DMS 273 treated with DMSO at 0.1 percent for 48 hours (cell line): ENCODE data around the gene MPRIP.
"Not testable (repeated sequence)": the region's sequence is repeated elsewhere in the genome, so short reads cannot be mapped to it uniquely, and the experiment has no call there.

Source experiments
- DNase-seq: peaks from one replicate; lab custom pipeline; 2025; lab: John Stamatoyannopoulos, UW

Gene MPRIP

DNA sequence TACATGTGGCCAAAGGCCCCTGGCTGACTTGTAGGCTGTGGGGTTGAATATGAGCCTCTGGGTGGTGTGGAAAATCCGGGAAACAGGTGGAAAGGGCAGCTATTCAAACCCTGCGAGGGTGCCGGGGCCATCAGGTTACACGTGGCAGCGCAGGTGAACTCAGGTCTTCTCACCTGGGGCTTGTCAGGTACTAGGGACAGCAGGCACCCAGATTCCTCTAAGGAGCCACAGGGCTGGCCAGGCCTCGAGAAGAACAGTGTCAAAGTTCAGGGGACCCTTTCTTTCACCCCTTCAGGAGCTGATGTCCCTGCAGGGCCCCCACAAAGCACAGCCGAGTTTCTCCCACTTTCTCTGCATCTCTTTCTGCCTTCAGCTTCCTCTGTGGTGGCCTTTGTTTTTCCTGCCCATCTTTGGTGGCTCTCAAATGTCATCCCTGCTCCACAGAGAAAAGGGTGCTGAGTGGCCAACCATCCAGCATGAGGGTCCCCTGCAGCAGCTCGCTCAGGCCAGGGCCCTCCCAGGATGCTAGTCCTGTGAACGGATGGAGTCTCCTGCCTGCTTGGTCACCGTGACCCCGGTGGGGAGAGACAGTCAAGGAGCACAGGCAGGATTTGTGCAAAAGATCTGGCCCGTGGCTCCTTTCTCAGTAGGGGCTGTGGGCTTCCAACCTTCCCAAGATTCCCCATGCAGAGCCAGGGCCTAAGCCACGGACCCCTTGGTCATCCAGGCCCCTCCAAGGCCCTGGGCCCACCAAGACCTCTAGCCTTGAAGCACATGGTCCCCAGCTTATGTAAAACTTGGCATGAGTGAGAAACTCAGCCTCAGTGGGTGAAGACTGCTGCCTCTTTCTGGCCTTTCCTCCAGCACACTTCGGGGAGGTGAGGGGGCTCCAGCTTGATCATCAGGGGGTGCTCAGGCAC, 28.2 kb upstream of the MPRIP start:
- not testable (repeated sequence) for DNase-seq

- DNase-seq, result not testable (repeated sequence)
Observed at GRCh38 chr17:17014748-17015124, 27.5 kb upstream of the MPRIP start.

DNA sequence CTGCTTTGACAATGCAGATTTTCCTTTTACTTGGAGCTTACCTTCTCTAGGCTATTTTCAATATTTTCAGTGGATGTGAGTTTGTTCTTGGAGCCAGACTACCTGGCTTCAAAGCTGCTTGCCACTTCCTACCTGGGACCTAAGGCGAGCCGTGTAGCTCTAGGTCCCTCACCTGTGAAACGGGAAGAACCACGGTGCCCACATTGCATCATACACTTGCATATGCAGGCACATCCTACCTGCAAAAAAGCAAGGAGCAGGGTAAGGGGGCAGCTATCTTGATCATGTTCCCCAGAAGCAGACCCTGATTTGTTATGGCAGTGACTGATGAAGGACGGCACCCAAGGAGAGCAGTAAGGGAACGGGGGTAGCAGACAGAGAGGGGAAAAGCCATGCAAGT, 27.0 kb upstream of the MPRIP start:
- no peak for DNase-seq

GRCh38 chr17:17016199-17017197, 25.8 kb upstream of the MPRIP start:
- not testable (repeated sequence) for DNase-seq

- DNase-seq, result no peak
Observed at GRCh38 chr17:17017343-17018014, 24.8 kb upstream of the MPRIP start.

GRCh38 chr17:17018021-17018441, 24.2 kb upstream of the MPRIP start:
- DNase-seq, result no peak

- DNase-seq, result no peak
Observed at GRCh38 chr17:17018612-17019429, 23.4 kb upstream of the MPRIP start.

- DNase-seq, result no peak
Observed at GRCh38 chr17:17019430-17019762, 22.9 kb upstream of the MPRIP start.

DNA sequence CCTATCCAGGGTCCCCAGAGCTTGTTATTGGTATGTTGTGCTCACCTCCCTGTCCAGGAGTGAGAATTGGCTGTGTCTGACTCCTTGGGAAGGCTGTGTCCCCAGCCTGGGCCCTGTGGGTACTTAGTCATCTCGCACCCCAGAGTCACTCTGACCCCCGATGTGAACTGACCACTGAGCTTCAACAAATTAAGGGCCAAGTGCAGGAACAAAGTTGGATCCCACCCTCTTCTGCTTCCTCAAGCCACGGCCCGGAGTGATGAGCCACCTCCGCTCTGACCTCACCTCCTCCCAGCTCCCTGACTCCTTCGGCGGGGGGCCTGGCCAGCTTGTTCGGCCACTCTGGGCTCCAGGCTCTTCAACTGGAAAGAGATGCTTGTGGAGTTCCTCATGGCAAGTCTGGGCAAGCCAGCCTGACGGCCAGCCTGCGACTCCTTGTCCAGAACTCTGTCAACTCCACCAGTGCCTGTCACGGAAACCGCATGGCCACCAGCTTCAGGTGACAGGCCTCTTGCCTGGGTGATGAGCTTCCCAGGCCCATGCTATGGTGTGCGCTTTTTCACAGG, 22.3 kb upstream of the MPRIP start:
- DNase-seq, result no peak

GRCh38 chr17:17020821-17021193, 21.4 kb upstream of the MPRIP start:
- no peak for DNase-seq

DNA sequence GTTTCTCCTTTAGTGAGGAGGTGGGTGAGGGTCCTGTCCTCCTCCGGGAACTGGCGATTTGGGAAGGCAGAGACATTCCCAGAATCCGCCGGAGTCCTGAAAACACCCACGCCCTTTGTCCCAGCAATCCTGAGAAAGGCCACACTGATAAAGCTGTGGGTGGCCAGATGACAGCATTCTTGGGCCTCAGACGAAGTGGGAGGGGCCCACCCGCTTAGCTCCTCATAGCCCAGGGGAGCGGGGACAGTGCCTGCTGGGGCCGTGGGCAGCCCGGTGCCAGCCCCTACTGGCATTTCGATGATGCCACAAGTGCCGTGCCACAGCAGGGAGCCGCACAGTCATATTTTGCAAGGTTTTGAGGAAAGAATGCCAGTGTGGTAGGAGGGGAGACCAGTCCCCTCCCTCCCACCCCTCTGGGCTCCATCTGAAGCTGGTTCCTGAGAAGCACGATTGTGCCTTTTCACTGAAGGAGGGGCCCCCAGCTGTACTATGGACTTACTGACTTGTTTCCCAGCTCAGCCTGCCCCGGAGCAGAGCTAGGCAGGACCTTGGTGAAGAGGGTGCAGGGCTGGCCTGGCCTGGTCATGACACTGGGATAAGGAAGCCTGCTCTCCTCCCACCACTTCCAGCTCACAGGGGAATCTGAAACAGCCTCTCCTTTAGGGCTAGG, 20.9 kb upstream of the MPRIP start:
- DNase-seq, result no peak

GRCh38 chr17:17022011-17022410, 20.2 kb upstream of the MPRIP start:
- DNase-seq, result no peak

- no peak for DNase-seq
Observed at GRCh38 chr17:17022456-17022855, 19.8 kb upstream of the MPRIP start.

GRCh38 chr17:17024778-17025300, 17.4 kb upstream of the MPRIP start:
- DNase-seq, result no peak

DNA sequence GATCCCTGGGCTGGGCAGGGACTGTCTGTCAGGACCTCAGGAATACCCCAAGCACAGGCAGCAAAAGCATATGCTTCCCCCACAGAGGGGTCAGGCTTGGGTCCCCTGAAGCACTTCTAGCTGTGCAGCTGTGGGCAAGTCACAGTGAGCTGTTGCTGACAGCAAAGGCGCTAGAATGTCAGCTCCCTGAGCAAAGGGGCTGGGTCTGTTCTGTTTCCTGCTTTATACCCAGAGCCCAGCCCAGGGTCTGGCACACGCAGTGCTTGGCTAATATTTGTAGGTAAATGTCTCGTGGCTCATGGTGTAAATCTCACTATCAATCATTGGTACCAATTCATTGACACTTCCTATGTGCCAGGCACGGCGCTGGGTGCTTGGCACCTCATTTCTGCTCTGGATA, 16.6 kb upstream of the MPRIP start:
- DNase-seq, result no peak

GRCh38 chr17:17026163-17026562, 16.1 kb upstream of the MPRIP start:
- no peak for DNase-seq

DNA sequence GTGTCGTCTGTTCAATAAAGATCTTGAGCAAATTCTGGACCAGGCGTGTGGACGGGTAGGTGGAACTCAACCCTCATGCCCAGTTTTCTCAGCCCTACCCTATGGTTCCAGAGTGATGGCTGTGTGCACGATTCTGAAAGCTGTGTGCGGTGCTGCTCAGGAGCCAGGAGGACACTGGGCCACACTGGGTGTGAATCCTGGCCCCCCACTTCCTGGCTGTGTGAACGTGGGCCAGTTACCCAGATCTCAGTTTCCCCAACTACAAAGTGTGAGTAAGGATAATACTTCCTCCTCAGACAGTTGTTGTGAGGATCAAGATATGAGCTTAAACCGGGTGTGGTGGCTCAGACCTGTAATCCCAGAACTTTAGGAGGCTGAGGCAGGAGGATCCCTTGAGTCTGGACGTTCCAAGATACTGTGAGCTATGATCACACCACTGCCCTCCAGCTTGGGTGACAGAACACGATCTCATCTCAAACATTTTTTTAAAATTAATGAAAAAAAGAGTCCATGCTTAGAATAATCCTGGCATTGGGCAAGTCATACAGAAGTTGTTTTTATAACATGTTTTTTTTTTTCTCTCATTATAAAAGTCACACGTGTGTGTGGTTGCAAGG, 14.7 kb upstream of the MPRIP start:
- no peak for DNase-seq

- peak; percentile 22 for DNase-seq
Observed at GRCh38 chr17:17028059-17028877, 14.0 kb upstream of the MPRIP start.
